K562 (cell line): ENCODE measurements around the gene GNAL. TPM values are rescaled to one million over a fixed set of nuclear protein-coding genes. Genes with fewer than 3 reads are reported as not detected.

Experiments
- ATF7 ChIP-seq: fragments of 450-650 bp; IDR thresholded peaks from 2 replicates; pipeline ENCODE4 v1.7.1; 2014; ENCODE audit warnings: mild to moderate bottlenecking, moderate library complexity
- EGR1 ChIP-seq: fragments of 450-650 bp; conservative IDR thresholded peaks from 2 replicates; pipeline ENCODE4 v1.6.1; 2017; ENCODE audit warnings: mild to moderate bottlenecking
- MED1 ChIP-seq: sonication (generic); formaldehyde crosslinking; IDR thresholded peaks from 2 replicates; pipeline ENCODE4 v1.8.1; 2023; ENCODE audit warnings: missing genetic modification reagents, borderline replicate concordance
- MIER1 ChIP-seq: fragments of 450-650 bp; IDR thresholded peaks from 2 replicates; pipeline ENCODE4 v1.6.1; 2016; ENCODE audit warnings: antibody characterized with exemption, mild to moderate bottlenecking, low read depth
- polyA plus RNA-seq, 8 experiments: library from polyadenylated mRNA; depleted of rRNA in 4 of 8; stranded (reverse) in 5 of 8; unstranded in 3 of 8; fragments of >200 nt; fragmentation: Nextera tagmentation in 2 of 8; fragmentation: Illumina TruSeq in 1 of 8; extraction: Ambion mirVana in 2 of 8; extraction: Trizol in 1 of 8; gene quantifications; 2 replicates each; pipeline versions ENCODE4 v1.2.1 to v1.2.3, GENCODE V29; 2011 to 2014; ENCODE audit warnings: inconsistent platforms in 1 of 8, missing spikeins in 1 of 8
- total RNA-seq, 7 experiments: library from RNA; depleted of rRNA in 6 of 7; stranded (reverse); fragments of >200 nt in 6 of 7; fragmentation: Illumina TruSeq in 2 of 7; extraction: Trizol in 2 of 7; gene quantifications; 2 replicates each; pipeline versions ENCODE4 v1.2.1 to v1.2.3, GENCODE V29; 2011 to 2021; ENCODE audit warnings: low replicate concordance in 1 of 7
- TF ChIP-seq, protein P1 (sequence below): IDR thresholded peaks from 3 replicates; pipeline ENCODE4 v1.6.1; 2011; ENCODE audit warnings: borderline replicate concordance, mild to moderate bottlenecking, moderate library complexity; ENCODE audit not compliant: insufficient read length; ENCODE audit errors: extremely low read depth
- TF ChIP-seq, protein P2 (sequence below): fragments of 450-650 bp; formaldehyde crosslinking; IDR thresholded peaks from 2 replicates; pipeline ENCODE4 v1.4.0; 2020; ENCODE audit warnings: mild to moderate bottlenecking, mixed read lengths

The GNAL gene
- total and polyA plus RNA-seq, 9 of the 15 experiments (the other 6 are each of a cell fraction or from before 2014, with no cell fraction given), result under 0.01 to 0.10 (median 0.01) TPM; not detected in 5

DNA sequence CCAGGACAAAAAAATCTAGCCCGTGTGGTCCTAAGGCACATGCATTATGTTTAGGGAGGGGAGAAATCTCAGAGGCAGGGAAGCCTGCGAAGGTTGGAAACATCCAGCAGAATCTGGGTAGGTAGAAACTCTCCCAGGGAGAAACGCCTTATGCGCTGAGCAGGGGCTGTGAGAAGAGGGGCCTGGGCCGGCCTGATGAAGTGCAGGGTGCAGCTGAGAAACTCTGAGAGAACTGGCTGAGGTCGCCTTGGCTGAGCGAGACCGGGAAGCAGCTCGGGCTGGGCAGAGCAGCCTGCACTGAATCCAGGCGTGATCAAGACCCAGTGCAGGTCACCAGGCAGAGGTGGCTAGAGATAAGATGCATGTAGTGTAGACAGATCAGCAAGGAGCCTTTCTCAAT lies 177.3 kb downstream of the GNAL start (continued):
- TF ChIP-seq, protein P1, sequence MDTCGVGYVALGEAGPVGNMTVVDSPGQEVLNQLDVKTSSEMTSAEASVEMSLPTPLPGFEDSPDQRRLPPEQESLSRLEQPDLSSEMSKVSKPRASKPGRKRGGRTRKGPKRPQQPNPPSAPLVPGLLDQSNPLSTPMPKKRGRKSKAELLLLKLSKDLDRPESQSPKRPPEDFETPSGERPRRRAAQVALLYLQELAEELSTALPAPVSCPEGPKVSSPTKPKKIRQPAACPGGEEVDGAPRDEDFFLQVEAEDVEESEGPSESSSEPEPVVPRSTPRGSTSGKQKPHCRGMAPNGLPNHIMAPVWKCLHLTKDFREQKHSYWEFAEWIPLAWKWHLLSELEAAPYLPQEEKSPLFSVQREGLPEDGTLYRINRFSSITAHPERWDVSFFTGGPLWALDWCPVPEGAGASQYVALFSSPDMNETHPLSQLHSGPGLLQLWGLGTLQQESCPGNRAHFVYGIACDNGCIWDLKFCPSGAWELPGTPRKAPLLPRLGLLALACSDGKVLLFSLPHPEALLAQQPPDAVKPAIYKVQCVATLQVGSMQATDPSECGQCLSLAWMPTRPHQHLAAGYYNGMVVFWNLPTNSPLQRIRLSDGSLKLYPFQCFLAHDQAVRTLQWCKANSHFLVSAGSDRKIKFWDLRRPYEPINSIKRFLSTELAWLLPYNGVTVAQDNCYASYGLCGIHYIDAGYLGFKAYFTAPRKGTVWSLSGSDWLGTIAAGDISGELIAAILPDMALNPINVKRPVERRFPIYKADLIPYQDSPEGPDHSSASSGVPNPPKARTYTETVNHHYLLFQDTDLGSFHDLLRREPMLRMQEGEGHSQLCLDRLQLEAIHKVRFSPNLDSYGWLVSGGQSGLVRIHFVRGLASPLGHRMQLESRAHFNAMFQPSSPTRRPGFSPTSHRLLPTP, result no peak
- TF ChIP-seq MIER1, result no peak
- no peak for TF ChIP-seq EGR1
- TF ChIP-seq, protein P2, sequence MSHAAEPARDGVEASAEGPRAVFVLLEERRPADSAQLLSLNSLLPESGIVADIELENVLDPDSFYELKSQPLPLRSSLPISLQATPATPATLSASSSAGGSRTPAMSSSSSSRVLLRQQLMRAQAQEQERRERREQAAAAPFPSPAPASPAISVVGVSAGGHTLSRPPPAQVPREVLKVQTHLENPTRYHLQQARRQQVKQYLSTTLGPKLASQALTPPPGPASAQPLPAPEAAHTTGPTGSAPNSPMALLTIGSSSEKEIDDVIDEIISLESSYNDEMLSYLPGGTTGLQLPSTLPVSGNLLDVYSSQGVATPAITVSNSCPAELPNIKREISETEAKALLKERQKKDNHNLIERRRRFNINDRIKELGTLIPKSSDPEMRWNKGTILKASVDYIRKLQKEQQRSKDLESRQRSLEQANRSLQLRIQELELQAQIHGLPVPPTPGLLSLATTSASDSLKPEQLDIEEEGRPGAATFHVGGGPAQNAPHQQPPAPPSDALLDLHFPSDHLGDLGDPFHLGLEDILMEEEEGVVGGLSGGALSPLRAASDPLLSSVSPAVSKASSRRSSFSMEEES (CRISPR knock-in tag), result no peak
- no peak for TF ChIP-seq MED1 (CRISPR knock-in tag)
- TF ChIP-seq ATF7, result no peak
